Stimulated activated CD4-positive, alpha-beta T cell treated with anti-CD3 and anti-CD28 coated beads, Interleukin-2, amount 100 ng/mL, for 48 hours (primary cell): ENCODE data around the gene FAM219B.

Source experiments
- DNase-seq, 2 donors: peaks; one replicate each; pipeline ENCODE4 v3.0.0-alpha.2; 2020

FAM219B gene

GRCh38 chr15:74870436-74871215, 36.0 kb downstream of the FAM219B start:
- no peak for DNase-seq

DNA sequence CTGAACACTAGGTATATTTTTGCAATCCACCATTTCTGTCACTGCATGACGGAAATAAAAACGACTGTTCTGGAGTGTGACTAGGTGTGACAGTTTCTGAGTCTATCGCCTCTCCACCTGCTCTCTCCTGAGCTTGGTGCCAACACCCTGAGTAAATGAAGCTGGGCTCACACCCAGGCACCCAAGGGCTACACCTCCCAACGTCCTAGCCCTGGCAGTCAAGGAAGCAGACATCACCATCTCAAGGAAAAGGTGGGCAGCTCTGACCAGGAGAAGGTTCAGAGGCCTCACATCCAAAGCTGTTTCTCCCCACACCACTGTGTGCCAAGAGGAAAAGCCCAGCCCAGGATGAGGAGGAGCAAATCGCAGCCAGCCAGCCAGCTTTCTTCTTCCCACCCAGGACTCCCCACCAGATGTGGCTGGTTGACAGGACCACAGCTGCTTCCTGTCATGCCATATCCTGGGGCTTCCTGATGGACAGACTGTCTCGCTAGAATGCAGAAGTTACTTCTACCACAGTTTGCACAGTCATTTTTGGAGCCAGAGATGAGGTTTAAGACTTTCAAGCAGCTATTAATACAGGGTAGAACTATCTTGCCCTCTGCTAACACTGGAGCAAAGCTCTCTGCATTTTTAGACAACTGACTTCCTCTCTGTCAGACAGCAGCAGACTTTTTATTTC, 36.8 kb downstream of the FAM219B start:
- peak in 1 of 2 donors; percentile 18 for DNase-seq

- no peak for DNase-seq
Observed at GRCh38 chr15:74869372-74869725, 37.3 kb downstream of the FAM219B start.

DNA sequence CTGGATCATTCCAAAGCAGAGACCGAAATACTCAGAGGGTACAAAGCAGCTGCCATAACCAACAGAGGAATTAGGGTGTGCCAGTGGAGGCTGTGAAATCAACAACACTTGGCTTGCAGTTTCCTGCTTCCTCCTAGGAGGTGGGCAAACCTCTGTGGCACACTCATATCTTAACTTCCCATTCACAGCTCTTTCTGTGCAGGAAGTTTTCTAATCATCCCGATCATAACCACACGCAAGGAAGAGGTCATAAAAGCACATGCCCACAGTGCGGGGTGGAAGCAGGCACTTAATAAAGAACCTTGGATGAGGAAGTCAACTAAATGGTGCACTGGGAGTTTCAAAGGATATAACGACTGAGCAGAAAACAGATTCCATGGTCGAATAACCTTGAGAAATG, 38.6 kb downstream of the FAM219B start:
- DNase-seq, result no peak

- DNase-seq, result no peak
Observed at GRCh38 chr15:74867466-74868038, 39.1 kb downstream of the FAM219B start.

DNA sequence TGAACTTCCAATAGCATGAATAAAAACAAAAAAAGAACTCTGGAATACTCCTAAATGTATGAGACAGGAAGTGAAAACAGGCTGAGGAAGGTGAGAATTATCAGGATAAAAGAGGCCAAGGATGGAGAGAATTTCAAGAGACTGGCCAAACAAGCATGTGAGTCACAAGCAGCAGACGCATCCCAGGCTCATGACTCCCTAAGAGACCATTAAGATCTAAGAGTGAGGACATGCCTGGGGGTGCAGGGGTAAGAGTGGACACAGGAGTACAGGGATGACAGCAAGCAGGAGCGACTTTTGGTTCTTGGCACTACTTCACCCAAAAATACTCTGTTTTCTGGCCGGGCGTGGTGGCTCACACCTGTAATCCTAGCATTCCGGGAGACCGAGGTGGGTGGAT, 40.6 kb downstream of the FAM219B start:
- no peak for DNase-seq

- DNase-seq, result no peak
Observed at GRCh38 chr15:74865316-74865715, 41.3 kb downstream of the FAM219B start.

GRCh38 chr15:74864296-74864695, 42.4 kb downstream of the FAM219B start:
- no peak for DNase-seq

DNA sequence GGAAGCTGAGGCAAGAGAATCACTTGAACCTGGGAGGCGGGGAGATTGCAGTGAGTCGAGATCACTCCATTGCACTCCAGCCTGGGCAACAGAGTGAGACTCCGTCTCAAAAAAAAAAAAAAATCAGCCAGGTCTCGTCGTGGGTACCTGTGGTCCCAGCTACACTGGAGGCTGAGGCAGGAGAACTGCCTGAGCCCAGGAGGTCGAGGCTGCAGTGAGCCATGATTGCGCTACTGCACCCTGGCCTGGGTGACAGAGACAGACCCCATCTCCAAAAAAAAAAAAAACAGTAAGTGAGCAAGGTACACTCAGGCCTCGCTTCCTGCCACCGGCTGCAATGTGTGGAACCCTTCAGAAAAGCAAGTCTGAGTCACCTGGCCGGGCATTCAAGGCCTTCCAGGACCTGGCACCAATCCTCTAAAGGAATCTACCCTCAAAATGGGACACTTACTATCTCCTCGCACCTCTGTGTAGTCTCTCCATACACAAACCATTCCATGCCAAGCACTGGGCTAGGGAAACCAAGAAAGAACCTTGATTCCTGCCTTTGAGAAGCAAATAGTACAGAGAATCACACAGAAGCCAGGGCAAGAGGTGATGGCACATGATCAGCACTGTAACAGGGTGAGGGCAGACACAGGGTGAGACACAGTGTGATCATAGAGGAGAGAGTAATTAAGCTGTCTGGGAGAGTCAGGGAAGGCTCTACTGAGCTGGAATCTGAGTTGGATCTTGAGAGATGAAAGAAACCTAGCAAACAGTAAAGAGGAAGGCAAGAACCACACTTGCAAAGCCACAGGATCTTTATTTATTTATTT, 43.2 kb downstream of the FAM219B start:
- no peak for DNase-seq

- DNase-seq, result no peak
Observed at GRCh38 chr15:74858369-74858740, 48.3 kb downstream of the FAM219B start.

GRCh38 chr15:74857671-74858368, 48.8 kb downstream of the FAM219B start:
- DNase-seq, result no peak

DNA sequence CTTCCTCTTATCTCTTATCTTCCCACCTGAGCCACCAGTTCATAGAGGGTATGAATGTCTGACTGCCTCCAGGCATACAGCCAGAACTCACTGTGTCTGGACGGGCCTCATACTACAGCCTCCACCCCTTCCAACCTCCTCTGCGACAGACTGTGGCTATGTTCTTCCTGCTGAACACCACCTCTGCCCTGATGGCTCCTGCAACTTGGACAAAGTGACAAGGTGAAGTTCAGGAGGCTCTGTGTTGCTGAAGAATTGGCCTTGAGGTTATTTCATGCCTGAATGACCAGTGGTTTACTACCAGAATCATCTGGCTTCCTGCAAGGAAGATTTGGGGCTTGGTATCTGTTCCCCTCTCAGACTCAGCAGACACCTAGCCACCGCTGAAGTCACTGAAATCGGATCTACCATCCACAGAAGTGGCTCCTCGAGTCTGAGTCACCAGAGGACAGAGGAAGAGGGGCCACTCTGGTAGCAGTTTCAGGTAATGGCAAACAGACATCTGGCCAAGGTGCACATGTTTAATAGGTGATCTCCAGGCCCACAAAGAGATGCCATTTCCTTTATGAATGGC, 49.5 kb downstream of the FAM219B start:
- DNase-seq, result no peak

DNA sequence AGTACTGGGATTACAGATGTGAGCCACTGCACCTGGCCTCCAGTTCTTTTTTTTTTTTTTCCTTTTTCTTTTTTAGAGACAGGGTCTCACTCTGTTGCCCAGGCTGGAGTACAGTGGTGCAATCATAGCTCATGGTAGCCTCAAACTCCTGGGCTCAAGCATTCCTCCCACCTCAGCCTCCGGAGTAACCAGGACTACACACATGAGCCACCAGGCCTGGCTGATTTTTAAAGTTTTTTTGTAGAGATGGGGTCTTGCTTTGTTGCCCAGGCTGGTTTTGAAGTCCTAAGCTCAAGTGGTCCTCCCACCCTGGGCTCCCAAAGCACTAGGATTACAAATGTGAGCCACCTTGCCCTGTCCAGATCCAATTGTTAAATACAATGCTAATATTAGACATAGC, 50.1 kb downstream of the FAM219B start:
- no peak for DNase-seq

DNA sequence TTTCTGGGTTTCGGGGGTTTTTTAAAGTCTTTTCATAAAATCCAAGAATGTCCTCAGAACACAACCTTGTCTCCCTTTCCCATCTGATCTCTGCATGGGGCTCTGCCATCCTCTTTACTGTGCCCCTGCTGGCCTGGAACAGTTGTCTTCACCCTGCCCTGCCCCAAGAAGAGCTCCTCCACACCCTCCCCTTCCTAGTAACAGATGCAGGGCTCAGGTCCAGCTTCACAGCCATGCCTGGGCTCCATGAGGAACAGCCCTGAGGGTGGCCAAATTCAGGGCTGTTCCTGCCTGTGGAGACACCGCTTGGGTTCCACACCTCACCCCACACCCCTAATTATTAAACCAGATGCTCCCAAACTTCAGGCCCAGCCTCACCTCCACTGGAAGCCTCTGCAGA, 50.8 kb downstream of the FAM219B start:
- no peak for DNase-seq

- no peak for DNase-seq
Observed at GRCh38 chr15:74854453-74855022, 52.1 kb downstream of the FAM219B start.

- DNase-seq, result no peak
Observed at GRCh38 chr15:74851960-74852359, 54.7 kb downstream of the FAM219B start.

GRCh38 chr15:74850393-74850792, 56.3 kb downstream of the FAM219B start:
- no peak for DNase-seq
